Left lung (tissue), 10 donors: ENCODE results near the gene SIK3. TPM values are rescaled to one million over a fixed set of nuclear protein-coding genes. Genes with fewer than 3 reads are reported as not detected.

Experiments used
- ATAC-seq: fragments of 200-7000 bp; cut with Tn5 transposase; one replicate; pipeline ENCODE4 v1.9.1; 2020; ENCODE audit warnings: moderate library complexity
- DNase-seq, 4 donors: peaks; one replicate each; pipeline ENCODE4 v3.0.0-alpha.2; 2013 to 2020
- H3K27ac ChIP-seq, 2 donors: fragments of 200-600 bp; sonication (generic) in 1 of 2; one replicate each; pipeline versions ENCODE4 v1.5.0 to v1.8.0; 2020 to 2021
- H3K27me3 ChIP-seq, 2 donors: fragments of 200-600 bp; sonication (generic) in 1 of 2; one replicate each; pipeline versions ENCODE4 v1.5.0 to v1.8.0; 2020 to 2021
- H3K36me3 ChIP-seq, 2 donors: fragments of 200-600 bp; sonication (generic) in 1 of 2; one replicate each; pipeline versions ENCODE4 v1.5.0 to v1.8.0; 2020 to 2021
- H3K4me1 ChIP-seq, 2 donors: fragments of 200-600 bp; one replicate each; pipeline ENCODE4 v1.8.0; 2021
- H3K4me3 ChIP-seq, 2 donors: fragments of 200-600 bp; sonication (generic) in 1 of 2; one replicate each; pipeline versions ENCODE4 v1.5.0 to v1.8.0; 2020 to 2021; ENCODE audit warnings: mild to moderate bottlenecking in 1 of 2
- H3K9me3 ChIP-seq, 2 donors: fragments of 200-600 bp; sonication (generic) in 1 of 2; one replicate each; pipeline versions ENCODE4 v1.5.0 to v1.8.0; 2020 to 2021
- intact Hi-C, 2 donors: fragments of 100-400 bp; cut with DNase I; formaldehyde crosslinking; loops; one replicate each; pipeline versions ENCODE4 v1.11.2 to v1.14.2; 2022
- polyA plus RNA-seq, 6 donors: library from polyadenylated mRNA; unstranded; fragments of 120-200 nt; gene quantifications; one replicate each; pipeline ENCODE4 v1.2.1, GENCODE V29; 2013; ENCODE audit not compliant: insufficient read length in 6 of 6
- total RNA-seq, 2 donors: library from RNA; stranded (reverse); fragmentation: NEBNext Ultra II Directional; extraction: Animal tissue kit (Norgen Biotek cat#: 25700); gene quantifications; one replicate each; pipeline ENCODE4 v1.2.1, GENCODE V29; 2021
- TF ChIP-seq, protein P1 (sequence below), 2 donors: fragments of 200-600 bp; sonication (generic) in 1 of 2; IDR thresholded peaks; one replicate each; pipeline versions ENCODE4 v1.5.0 to v1.8.0; 2021; ENCODE audit warnings: antibody characterized with exemption in 2 of 2
- donor health status: DM: no; HTN: yes; CAD: no.
- donor health status: DM: no; HTN: no; CAD: no.

SIK3 gene
- total and polyA plus RNA-seq, 8 donors = 28.0 to 49.6 (median 35.9) TPM

DNA sequence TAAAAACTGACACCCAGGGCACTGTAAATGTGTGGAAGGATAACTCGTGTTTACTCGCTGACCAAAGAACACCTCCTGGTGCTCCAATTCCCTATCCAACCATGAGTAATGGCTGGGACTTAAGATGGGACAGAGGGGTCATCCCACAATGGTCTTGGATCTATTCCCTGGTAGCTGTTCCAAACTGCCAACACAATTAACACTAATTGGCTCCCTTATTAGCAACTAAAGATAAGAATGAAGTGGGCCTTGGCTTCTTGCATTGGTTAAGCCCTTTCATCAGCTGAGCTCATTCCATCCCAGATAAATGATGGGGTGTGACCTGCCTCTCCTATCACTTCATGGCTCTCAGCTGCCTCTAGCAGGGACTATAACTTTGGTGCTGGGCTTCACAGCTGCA is 1.5 kb upstream of the SIK3 start:
- no peak for ATAC-seq
- TF ChIP-seq, protein P1, sequence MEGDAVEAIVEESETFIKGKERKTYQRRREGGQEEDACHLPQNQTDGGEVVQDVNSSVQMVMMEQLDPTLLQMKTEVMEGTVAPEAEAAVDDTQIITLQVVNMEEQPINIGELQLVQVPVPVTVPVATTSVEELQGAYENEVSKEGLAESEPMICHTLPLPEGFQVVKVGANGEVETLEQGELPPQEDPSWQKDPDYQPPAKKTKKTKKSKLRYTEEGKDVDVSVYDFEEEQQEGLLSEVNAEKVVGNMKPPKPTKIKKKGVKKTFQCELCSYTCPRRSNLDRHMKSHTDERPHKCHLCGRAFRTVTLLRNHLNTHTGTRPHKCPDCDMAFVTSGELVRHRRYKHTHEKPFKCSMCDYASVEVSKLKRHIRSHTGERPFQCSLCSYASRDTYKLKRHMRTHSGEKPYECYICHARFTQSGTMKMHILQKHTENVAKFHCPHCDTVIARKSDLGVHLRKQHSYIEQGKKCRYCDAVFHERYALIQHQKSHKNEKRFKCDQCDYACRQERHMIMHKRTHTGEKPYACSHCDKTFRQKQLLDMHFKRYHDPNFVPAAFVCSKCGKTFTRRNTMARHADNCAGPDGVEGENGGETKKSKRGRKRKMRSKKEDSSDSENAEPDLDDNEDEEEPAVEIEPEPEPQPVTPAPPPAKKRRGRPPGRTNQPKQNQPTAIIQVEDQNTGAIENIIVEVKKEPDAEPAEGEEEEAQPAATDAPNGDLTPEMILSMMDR (IDR thresholded peaks at IDR 0.05) = no peak
- H3K27ac ChIP-seq = peak overlapping the region; percentile 97
- no peaks in the 10 kb centered on the region for H3K36me3 ChIP-seq
- H3K4me3 ChIP-seq = no peak overlapping the region
- H3K27me3 ChIP-seq = no peaks in the 10 kb centered on the region
- peaks cover 24 to 41% of the 10 kb centered on the region in 2 donors for H3K4me1 ChIP-seq
- peak in 1 of 4 donors; percentile 30 for DNase-seq
- intact Hi-C loops = loop anchor here in 1 of 2 donors (5.0 kb wide), 1 partner anchor 217 kb away; no protein-coding TSS in a partner anchor
- no peaks in the 10 kb centered on the region for H3K9me3 ChIP-seq

DNA sequence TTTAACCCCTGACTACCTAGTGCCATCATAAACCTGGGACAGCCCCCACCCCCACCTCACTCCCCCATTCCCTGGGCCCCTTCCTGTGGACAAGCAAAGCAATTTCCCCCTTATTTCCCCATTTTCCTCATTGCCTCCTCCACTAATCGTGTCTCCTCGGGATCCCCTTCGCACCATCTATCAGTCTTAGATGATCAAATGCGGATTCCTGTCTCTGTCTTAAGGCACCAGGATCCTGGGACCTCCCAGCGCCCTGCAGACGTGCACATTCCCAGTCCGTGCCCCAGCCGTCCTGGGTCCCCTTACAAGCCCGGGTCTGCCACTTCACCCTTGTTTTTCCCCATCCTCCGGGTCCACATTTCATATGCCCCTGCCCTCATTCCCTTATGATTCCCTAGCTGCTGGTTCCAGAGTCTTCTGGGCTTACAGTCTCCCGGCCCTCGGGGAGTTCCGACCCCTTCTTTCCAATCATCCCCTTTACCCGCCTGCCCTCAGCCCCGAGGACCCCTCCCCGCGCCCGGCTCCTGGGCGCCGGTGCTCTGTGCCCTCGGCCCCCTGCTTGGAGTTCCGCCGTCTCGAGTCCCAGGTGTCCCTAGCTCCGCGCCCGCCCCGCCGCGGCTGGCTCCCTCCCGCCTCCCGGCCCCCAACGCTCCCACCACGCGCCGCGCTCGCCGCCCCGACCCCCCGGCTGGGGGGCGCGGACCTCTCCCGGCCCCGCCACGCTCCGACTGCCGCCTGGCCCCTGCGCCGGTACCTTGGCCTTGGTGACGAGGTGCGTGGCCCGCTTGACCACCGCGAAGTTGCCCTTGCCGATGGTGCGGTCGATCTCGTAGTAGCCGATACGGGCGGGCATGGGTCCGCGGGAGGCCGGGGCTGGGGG is 599 bp downstream of the SIK3 start:
- Histone ChIP-seq H3K4me3 (peak overlapping the region; percentile 74 to 85), H3K9me3 (no peaks in the 10 kb centered on the region), H3K27me3 (no peaks in the 10 kb centered on the region), H3K36me3 (no peaks in the 10 kb centered on the region), H3K27ac (peak overlapping the region; percentile 91 to 97), H3K4me1 (peaks cover 30 to 61% of the 10 kb centered on the region in 2 donors)
- intact Hi-C loops = no loop called here
- ATAC-seq (peak; percentile 4), DNase-seq (peak; percentile 46 to 91 (median 58))
- TF ChIP-seq, protein P1 (IDR thresholded peaks at IDR 0.05) = no peak

DNA sequence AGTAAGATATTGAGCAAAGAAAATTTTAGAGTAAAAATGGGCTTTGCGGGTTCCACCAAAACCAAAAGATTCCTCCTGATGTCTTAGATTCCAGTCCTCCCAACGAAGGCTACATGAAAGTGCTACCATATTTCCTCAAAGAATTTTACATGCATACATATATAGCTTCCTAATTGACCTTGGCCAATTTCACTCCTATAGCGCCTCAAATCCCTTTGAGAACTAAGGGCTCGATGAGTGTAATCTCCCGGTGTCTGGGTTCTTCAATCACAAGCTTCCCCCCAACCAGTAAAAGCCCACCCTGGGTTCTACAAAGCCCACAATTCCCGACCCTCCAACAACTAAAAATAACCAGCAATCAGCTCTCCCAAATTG is 1.2 kb downstream of the SIK3 start:
- TF ChIP-seq, protein P1 (IDR thresholded peaks at IDR 0.05) = no peak
- DNase-seq (peak in 1 of 4 donors; percentile 20), ATAC-seq (no peak)
- Histone ChIP-seq H3K27ac (peak overlapping the region; percentile 91 to 97), H3K27me3 (no peaks in the 10 kb centered on the region), H3K36me3 (no peaks in the 10 kb centered on the region), H3K4me1 (peaks cover 30 to 63% of the 10 kb centered on the region in 2 donors), H3K4me3 (peak overlapping the region; percentile 74 to 85), H3K9me3 (no peaks in the 10 kb centered on the region)
- intact Hi-C loops = no loop called here

DNA sequence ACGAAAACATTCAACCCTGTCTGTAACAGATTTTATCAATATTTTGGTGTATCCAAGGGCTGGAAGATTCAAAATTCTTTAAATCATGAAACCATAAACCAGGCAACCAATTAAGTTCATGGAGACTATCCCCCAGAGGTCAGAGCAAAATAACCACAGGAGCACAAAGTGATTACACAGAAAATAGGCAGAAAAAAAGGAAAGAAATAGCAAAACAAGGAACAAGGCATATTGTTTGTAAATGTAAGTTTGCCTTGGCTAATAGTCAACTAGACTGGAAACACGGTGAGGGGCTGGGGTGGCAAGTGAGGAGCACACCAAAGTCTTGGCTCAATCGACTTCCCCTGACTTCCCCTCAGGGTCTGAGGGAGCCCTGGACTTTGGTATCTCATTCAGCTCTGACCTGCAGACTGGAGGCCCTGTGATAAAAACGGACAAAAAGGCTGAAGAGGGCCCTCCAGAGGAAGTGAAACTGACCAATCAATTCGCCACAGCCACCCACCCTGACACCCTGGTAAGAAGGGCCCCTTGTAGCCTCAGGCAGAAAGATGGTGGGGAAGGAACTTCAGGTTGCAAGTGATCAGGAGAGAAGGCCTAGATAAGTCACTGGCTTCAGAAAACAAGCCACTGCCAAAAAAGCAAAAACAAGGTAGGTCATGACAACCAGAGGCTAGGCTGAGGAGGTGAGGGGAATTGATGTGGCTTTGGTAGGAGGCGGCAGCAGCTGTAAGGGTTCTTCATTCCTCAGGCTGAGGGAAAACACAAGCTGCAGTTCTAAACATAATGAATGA is 1.8 kb downstream of the SIK3 start:
- H3K27me3 ChIP-seq = no peaks in the 10 kb centered on the region
- H3K36me3 ChIP-seq = no peaks in the 10 kb centered on the region
- TF ChIP-seq, protein P1 (IDR thresholded peaks at IDR 0.05) = no peak
- H3K9me3 ChIP-seq = no peaks in the 10 kb centered on the region
- peaks cover 30 to 63% of the 10 kb centered on the region in 2 donors for H3K4me1 ChIP-seq
- peak in 1 of 4 donors; percentile 22 for DNase-seq
- intact Hi-C loops = no loop called here
- H3K27ac ChIP-seq = peak overlapping the region; percentile 91 to 97
- no peak for ATAC-seq
- H3K4me3 ChIP-seq = peak overlapping the region; percentile 74 to 85
